ENCODE data around the gene NOS3. TPM values are rescaled to one million over a fixed set of nuclear protein-coding genes. Genes with fewer than 3 reads are reported as not detected.

NOS3 gene
- total and polyA plus RNA-seq, 9 of the 15 experiments (the other 6 are each of a cell fraction or from before 2014, with no cell fraction given): 1.1 to 121 (median 23.6) TPM

DNA sequence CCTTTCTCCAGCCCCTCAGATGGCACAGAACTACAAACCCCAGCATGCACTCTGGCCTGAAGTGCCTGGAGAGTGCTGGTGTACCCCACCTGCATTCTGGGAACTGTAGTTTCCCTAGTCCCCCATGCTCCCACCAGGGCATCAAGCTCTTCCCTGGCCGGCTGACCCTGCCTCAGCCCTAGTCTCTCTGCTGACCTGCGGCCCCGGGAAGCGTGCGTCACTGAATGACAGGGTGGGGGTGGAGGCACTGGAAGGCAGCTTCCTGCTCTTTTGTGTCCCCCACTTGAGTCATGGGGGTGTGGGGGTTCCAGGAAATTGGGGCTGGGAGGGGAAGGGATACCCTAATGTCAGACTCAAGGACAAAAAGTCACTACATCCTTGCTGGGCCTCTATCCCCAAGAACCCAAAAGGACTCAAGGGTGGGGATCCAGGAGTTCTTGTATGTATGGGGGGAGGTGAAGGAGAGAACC, 2.1 kb downstream of the NOS3 start (continued):
- TF ChIP-seq, protein P1, sequence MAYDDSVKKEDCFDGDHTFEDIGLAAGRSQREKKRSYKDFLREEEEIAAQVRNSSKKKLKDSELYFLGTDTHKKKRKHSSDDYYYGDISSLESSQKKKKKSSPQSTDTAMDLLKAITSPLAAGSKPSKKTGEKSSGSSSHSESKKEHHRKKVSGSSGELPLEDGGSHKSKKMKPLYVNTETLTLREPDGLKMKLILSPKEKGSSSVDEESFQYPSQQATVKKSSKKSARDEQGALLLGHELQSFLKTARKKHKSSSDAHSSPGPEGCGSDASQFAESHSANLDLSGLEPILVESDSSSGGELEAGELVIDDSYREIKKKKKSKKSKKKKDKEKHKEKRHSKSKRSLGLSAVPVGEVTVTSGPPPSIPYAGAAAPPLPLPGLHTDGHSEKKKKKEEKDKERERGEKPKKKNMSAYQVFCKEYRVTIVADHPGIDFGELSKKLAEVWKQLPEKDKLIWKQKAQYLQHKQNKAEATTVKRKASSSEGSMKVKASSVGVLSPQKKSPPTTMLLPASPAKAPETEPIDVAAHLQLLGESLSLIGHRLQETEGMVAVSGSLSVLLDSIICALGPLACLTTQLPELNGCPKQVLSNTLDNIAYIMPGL (CRISPR knock-in tag; IDR thresholded peaks at IDR 0.05): no peak
- 0 out of 2 replicates have a peak, but pooled peaks have one; percentile 16 for TF ChIP-seq ZNF12 (CRISPR knock-in tag; IDR thresholded peaks at IDR 0.05)
- TF ChIP-seq, protein P2, sequence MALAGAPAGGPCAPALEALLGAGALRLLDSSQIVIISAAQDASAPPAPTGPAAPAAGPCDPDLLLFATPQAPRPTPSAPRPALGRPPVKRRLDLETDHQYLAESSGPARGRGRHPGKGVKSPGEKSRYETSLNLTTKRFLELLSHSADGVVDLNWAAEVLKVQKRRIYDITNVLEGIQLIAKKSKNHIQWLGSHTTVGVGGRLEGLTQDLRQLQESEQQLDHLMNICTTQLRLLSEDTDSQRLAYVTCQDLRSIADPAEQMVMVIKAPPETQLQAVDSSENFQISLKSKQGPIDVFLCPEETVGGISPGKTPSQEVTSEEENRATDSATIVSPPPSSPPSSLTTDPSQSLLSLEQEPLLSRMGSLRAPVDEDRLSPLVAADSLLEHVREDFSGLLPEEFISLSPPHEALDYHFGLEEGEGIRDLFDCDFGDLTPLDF (CRISPR knock-in tag; IDR thresholded peaks at IDR 0.05): no peak
- TF ChIP-seq CHD2 (IDR thresholded peaks at IDR 0.05; ENCODE audit: low read depth, low read length): no peak; the same call in 1 of the 2 replicates
- TF ChIP-seq CCAR2 (IDR thresholded peaks at IDR 0.05; ENCODE audit: low read depth, low read length): no peak
- TF ChIP-seq, protein P3, sequence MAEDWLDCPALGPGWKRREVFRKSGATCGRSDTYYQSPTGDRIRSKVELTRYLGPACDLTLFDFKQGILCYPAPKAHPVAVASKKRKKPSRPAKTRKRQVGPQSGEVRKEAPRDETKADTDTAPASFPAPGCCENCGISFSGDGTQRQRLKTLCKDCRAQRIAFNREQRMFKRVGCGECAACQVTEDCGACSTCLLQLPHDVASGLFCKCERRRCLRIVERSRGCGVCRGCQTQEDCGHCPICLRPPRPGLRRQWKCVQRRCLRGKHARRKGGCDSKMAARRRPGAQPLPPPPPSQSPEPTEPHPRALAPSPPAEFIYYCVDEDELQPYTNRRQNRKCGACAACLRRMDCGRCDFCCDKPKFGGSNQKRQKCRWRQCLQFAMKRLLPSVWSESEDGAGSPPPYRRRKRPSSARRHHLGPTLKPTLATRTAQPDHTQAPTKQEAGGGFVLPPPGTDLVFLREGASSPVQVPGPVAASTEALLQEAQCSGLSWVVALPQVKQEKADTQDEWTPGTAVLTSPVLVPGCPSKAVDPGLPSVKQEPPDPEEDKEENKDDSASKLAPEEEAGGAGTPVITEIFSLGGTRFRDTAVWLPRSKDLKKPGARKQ (CRISPR knock-in tag; IDR thresholded peaks at IDR 0.05): no peak
- TF ChIP-seq GABPB1 (CRISPR knock-in tag; IDR thresholded peaks at IDR 0.05): 0 out of 2 replicates have a peak, but pooled peaks have one; percentile 62
- TF ChIP-seq, protein P4, sequence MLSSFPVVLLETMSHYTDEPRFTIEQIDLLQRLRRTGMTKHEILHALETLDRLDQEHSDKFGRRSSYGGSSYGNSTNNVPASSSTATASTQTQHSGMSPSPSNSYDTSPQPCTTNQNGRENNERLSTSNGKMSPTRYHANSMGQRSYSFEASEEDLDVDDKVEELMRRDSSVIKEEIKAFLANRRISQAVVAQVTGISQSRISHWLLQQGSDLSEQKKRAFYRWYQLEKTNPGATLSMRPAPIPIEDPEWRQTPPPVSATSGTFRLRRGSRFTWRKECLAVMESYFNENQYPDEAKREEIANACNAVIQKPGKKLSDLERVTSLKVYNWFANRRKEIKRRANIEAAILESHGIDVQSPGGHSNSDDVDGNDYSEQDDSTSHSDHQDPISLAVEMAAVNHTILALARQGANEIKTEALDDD (IDR thresholded peaks at IDR 0.05): no peak
- TF ChIP-seq MED1 (CRISPR knock-in tag; IDR thresholded peaks at IDR 0.05; ENCODE audit: borderline replicate concordance): no peak
- TF ChIP-seq FIP1L1 (IDR thresholded peaks at IDR 0.05; ENCODE audit: low read depth, low read length, poor library complexity, severe bottlenecking): no peak
- TF ChIP-seq LCOR (CRISPR knock-in tag; IDR thresholded peaks at IDR 0.05): peak; percentile 23; the same call in 1 of the 2 replicates
- TF ChIP-seq ZNF766 (CRISPR knock-in tag; conservative IDR thresholded peaks at IDR 0.05): peak; percentile 95
- TF ChIP-seq GTF2E2 (tag; IDR thresholded peaks at IDR 0.05): no peak
- TF ChIP-seq, protein P5, sequence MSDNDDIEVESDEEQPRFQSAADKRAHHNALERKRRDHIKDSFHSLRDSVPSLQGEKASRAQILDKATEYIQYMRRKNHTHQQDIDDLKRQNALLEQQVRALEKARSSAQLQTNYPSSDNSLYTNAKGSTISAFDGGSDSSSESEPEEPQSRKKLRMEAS (CRISPR knock-in tag; IDR thresholded peaks at IDR 0.05): peak; percentile 14; the same call in 1 of the 2 replicates
- no peak for TF ChIP-seq SREBF2 (CRISPR knock-in tag; IDR thresholded peaks at IDR 0.05)
- TF ChIP-seq, protein P6, sequence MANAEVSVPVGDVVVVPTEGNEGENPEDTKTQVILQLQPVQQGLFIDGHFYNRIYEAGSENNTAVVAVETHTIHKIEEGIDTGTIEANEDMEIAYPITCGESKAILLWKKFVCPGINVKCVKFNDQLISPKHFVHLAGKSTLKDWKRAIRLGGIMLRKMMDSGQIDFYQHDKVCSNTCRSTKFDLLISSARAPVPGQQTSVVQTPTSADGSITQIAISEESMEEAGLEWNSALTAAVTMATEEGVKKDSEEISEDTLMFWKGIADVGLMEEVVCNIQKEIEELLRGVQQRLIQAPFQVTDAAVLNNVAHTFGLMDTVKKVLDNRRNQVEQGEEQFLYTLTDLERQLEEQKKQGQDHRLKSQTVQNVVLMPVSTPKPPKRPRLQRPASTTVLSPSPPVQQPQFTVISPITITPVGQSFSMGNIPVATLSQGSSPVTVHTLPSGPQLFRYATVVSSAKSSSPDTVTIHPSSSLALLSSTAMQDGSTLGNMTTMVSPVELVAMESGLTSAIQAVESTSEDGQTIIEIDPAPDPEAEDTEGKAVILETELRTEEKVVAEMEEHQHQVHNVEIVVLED (CRISPR knock-in tag; IDR thresholded peaks at IDR 0.05): no peak
- no peak for TF ChIP-seq ZNF431 (CRISPR knock-in tag; IDR thresholded peaks at IDR 0.05)
- no peak for TF ChIP-seq ZNF695 (CRISPR knock-in tag; IDR thresholded peaks at IDR 0.05)
- TF ChIP-seq TAF15 (IDR thresholded peaks at IDR 0.05; ENCODE audit: low read depth, low read length): no peak
- no peak for TF ChIP-seq ELF4 (CRISPR knock-in tag; IDR thresholded peaks at IDR 0.05)
- no peak for TF ChIP-seq LEF1 (IDR thresholded peaks at IDR 0.05)
- peak; percentile 46 for TF ChIP-seq ASH1L (IDR thresholded peaks at IDR 0.05; ENCODE audit: borderline replicate concordance, low read depth, partially characterized antibody)

Data from K562 (cell line).